Prostate gland (tissue), 2 donors: ENCODE measurements around the gene ALOX15. TPM values are rescaled to one million over a fixed set of nuclear protein-coding genes. Genes with fewer than 3 reads are reported as not detected.
"Not testable (repeated sequence)": the region's sequence is repeated elsewhere in the genome, so short reads cannot be mapped to it uniquely, and the experiment has no call there.

Experiments
- DNase-seq: peaks from one replicate; pipeline ENCODE4 v3.0.0-alpha.2; 2019; ENCODE audit warnings: low spot score
- H3K27ac ChIP-seq, 2 donors: fragments of 200-600 bp; sonication (generic); 2 replicates each; pipeline ENCODE4 v1.5.1; 2017 to 2019
- H3K27me3 ChIP-seq: fragments of 200-600 bp; sonication (generic); replicated peaks from 2 replicates; pipeline ENCODE4 v1.5.1; 2019; ENCODE audit not compliant: insufficient read depth
- H3K36me3 ChIP-seq, 2 donors: fragments of 200-600 bp; sonication (generic); 1 replicate in 1 of 2; 2 replicates in 1 of 2; pipeline versions ENCODE4 v1.5.1 to v1.8.1; 2017 to 2019
- H3K4me1 ChIP-seq: fragments of 200-600 bp; sonication (generic); replicated peaks from 2 replicates; pipeline ENCODE4 v1.5.1; 2019
- H3K4me3 ChIP-seq, 2 donors: fragments of 200-600 bp; sonication (generic); 2 replicates each; pipeline ENCODE4 v1.5.1; 2017 to 2019
- H3K9me3 ChIP-seq: fragments of 200-600 bp; sonication (generic); 2 replicates; pipeline ENCODE4 v1.5.1; 2017
- CTCF ChIP-seq, 4 experiments: fragments of 200-600 bp in 2 of 4; fragments of 450-650 bp in 2 of 4; sonication (generic) in 2 of 4; IDR thresholded peaks; 1 replicate in 3 of 4; 2 replicates in 1 of 4; pipeline ENCODE4 v1.5.1; 2016 to 2019; ENCODE audit warnings: antibody characterized with exemption in 4 of 4, mild to moderate bottlenecking in 2 of 4, moderate library complexity in 2 of 4
- POLR2A ChIP-seq: fragments of 450-650 bp; IDR thresholded peaks from one replicate; pipeline ENCODE4 v1.6.1; 2016; ENCODE audit warnings: antibody characterized with exemption, mild to moderate bottlenecking
- POLR2AphosphoS5 ChIP-seq: sonication (generic); formaldehyde crosslinking; IDR thresholded peaks from one replicate; pipeline ENCODE4 v1.6.1; 2017; ENCODE audit warnings: antibody characterized with exemption
- WGBS: methylation state at CpG from one replicate; pipeline ENCODE4 v1.1.5; 2018; 5-methylcytosine and 5-hydroxymethylcytosine counted together
- intact Hi-C: fragments of 100-400 bp; cut with DNase I; formaldehyde crosslinking; loops from one replicate; pipeline ENCODE4 v1.14.2; 2022
- total RNA-seq, 2 donors: library from RNA; depleted of rRNA; stranded (reverse); fragments of >200 nt; gene quantifications; one replicate each; pipeline ENCODE4 v1.1.0, GENCODE V29; 2016

Gene ALOX15, protein sequence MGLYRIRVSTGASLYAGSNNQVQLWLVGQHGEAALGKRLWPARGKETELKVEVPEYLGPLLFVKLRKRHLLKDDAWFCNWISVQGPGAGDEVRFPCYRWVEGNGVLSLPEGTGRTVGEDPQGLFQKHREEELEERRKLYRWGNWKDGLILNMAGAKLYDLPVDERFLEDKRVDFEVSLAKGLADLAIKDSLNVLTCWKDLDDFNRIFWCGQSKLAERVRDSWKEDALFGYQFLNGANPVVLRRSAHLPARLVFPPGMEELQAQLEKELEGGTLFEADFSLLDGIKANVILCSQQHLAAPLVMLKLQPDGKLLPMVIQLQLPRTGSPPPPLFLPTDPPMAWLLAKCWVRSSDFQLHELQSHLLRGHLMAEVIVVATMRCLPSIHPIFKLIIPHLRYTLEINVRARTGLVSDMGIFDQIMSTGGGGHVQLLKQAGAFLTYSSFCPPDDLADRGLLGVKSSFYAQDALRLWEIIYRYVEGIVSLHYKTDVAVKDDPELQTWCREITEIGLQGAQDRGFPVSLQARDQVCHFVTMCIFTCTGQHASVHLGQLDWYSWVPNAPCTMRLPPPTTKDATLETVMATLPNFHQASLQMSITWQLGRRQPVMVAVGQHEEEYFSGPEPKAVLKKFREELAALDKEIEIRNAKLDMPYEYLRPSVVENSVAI
- total RNA-seq: under 1 TPM; 0.41 to 0.97 TPM

GRCh38 chr17:4641297-4642195, at the start of gene ALOX15:
Gene ALOX15 (minus strand): TSS chr17:4641678. CDS start chr17:4641651, 27 bp downstream.
- TF ChIP-seq POLR2A: no peak
- no peak for TF ChIP-seq CTCF (IDR thresholded peaks at IDR 0.05)
- no peak for TF ChIP-seq POLR2AphosphoS5
- no peak for DNase-seq
- no peak within 1 kb of the TSS for H3K4me3 ChIP-seq

GRCh38 chr17:4690745-4691144, 49.3 kb upstream of the ALOX15 start:
- intact Hi-C loops: no loop called here
- H3K9me3 ChIP-seq: no peaks in the 10 kb centered on the region
- no peak for DNase-seq
- no peak for TF ChIP-seq CTCF (IDR thresholded peaks at IDR 0.05)
- TF ChIP-seq POLR2A: no peak
- no peak for TF ChIP-seq POLR2AphosphoS5
- no peaks in the 10 kb centered on the region for H3K4me1 ChIP-seq
- H3K4me3 ChIP-seq: no peak overlapping the region
- WGBS: 80% methylated on average over 2 of the region's 2 CpGs
- no peaks in the 10 kb centered on the region for H3K36me3 ChIP-seq
- H3K27ac ChIP-seq: no peak overlapping the region
- no peaks in the 10 kb centered on the region for H3K27me3 ChIP-seq

More at GRCh38 chr17:4641297-4642195, at the start of gene ALOX15:
- H3K36me3 ChIP-seq: no peaks in the 10 kb centered on the region
- no peaks in the 10 kb centered on the region for H3K4me1 ChIP-seq
- no peaks in the 10 kb centered on the region for H3K9me3 ChIP-seq
- no peak within 1 kb of the TSS for H3K27ac ChIP-seq
- peaks cover 12% of the 10 kb centered on the region for H3K27me3 ChIP-seq
- 8% methylated on average over 56 of the region's 58 CpGs for WGBS
- intact Hi-C loops: no loop called here

- H3K9me3 ChIP-seq, H3K27ac ChIP-seq, DNase-seq, H3K27me3 ChIP-seq, intact Hi-C loops, H3K36me3 ChIP-seq, H3K4me3 ChIP-seq, H3K4me1 ChIP-seq: not testable (repeated sequence)
- 88% methylated on average over 12 of the region's 12 CpGs for WGBS
These were observed 48.4 kb upstream of the ALOX15 start for GRCh38 chr17:4689872-4690271.

DNA sequence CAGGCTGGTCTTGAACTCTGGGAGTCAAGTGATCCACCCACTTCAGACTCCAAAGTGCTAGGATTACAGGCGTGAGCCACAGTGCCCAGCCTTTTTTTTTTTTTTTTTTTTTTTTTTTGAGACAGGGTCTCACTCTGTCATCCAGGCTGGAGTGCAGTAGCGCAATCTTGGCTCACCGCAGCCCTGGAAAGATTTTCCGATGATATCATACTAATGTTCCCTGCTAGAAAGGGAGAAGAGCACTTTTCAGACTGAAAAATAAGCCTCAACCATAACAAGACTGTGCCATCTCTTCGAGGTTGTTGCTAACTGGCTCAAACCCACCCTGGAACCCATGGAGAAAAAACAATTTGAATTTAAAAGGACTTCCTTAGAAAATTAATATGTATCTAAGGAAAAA, 42.3 kb upstream of the ALOX15 start:
- intact Hi-C loops, H3K4me3 ChIP-seq, H3K9me3 ChIP-seq, DNase-seq, H3K27ac ChIP-seq, H3K4me1 ChIP-seq, H3K27me3 ChIP-seq: not testable (repeated sequence)
- peaks cover 0 to 12% of the 10 kb centered on the region in 2 donors for H3K36me3 ChIP-seq
- WGBS: 78% methylated on average over 5 of the region's 5 CpGs

DNA sequence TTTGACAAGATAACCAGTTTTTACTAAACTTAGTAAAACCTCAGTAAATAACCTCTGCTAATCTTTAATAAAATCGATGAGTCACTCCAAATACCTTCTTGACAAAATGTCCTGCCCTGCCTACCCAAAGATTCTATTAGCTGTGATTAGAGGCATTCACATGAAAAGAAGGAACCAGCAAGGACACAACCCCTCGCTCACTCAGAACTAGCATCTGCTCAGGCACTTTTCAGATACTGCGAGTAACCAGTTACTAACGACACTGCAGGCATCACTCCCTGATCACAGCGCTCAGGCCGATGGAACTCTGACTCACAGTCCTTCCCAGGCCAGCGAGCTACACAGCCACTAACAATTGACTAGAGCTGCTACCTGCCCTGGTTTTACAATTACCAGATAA, 38.2 kb upstream of the ALOX15 start:
- 52% methylated on average over 7 of the region's 7 CpGs for WGBS

More for the DNA sequence above, 38.2 kb upstream of the ALOX15 start:
- no peak for TF ChIP-seq POLR2AphosphoS5
- TF ChIP-seq POLR2A: no peak
- no peak for TF ChIP-seq CTCF (IDR thresholded peaks at IDR 0.05)
- intact Hi-C loops: no loop called here
- H3K9me3 ChIP-seq: no peaks in the 10 kb centered on the region
- H3K4me1 ChIP-seq: no peaks in the 10 kb centered on the region
- no peak for DNase-seq
- no peak overlapping the region for H3K27ac ChIP-seq
- H3K4me3 ChIP-seq: no peak overlapping the region
- H3K27me3 ChIP-seq: no peaks in the 10 kb centered on the region
- H3K36me3 ChIP-seq: peaks cover 12 to 33% of the 10 kb centered on the region in 2 donors
